Cardiac muscle cell (in vitro differentiated cells and primary cell): ENCODE measurements around the gene MEGF11. TPM values are rescaled to one million over a fixed set of nuclear protein-coding genes. Genes with fewer than 3 reads are reported as not detected.

ENCODE experiments used
- DNase-seq, 2 donors: peaks; one replicate each; pipeline versions ENCODE4 v3.0.0 to v3.0.0-alpha.2; 2010 to 2017; ENCODE audit warnings: low read depth in 1 of 2, low spot score in 1 of 2
- H3K27ac ChIP-seq: fragments of 200-600 bp; sonication (generic); 2 replicates; pipeline ENCODE4 v1.5.1; 2016
- H3K27me3 ChIP-seq: fragments of 200-600 bp; sonication (generic); 2 replicates; pipeline ENCODE4 v1.6.0; 2016; ENCODE audit warnings: control low read depth
- H3K36me3 ChIP-seq: fragments of 200-600 bp; sonication (generic); 2 replicates; pipeline ENCODE4 v1.5.1; 2016; ENCODE audit warnings: control low read depth
- H3K4me1 ChIP-seq: fragments of 200-600 bp; sonication (generic); 2 replicates; pipeline ENCODE4 v1.8.1; 2017; ENCODE audit warnings: low read depth, mild to moderate bottlenecking, mixed run types
- H3K4me3 ChIP-seq: fragments of 200-600 bp; sonication (generic); 2 replicates; pipeline ENCODE4 v1.5.1; 2016; ENCODE audit warnings: mild to moderate bottlenecking
- H3K9me3 ChIP-seq: fragments of 200-600 bp; sonication (generic); 2 replicates; pipeline ENCODE4 v1.5.1; 2017; ENCODE audit warnings: low read depth, mild to moderate bottlenecking, control low read depth
- polyA plus RNA-seq: library from polyadenylated mRNA; unstranded; fragments of >200 nt; fragmentation: Nextera tagmentation; extraction: Ambion mirVana; gene quantifications from 2 replicates; pipeline ENCODE4 v1.2.1, GENCODE V29; 2016
- total RNA-seq: library from RNA; depleted of rRNA; stranded (reverse); fragments of >200 nt; gene quantifications from 2 replicates; pipeline ENCODE4 v1.2.3, GENCODE V29; 2016
- TF ChIP-seq, protein P1 (sequence below): IDR thresholded peaks from 2 replicates; pipeline ENCODE4 v1.5.1; 2012; ENCODE audit warnings: low read depth, mild to moderate bottlenecking, low read length

Gene MEGF11
- total and polyA plus RNA-seq, 2 experiments from 2014 or later, result 0.30 TPM; not detected in 1

DNA sequence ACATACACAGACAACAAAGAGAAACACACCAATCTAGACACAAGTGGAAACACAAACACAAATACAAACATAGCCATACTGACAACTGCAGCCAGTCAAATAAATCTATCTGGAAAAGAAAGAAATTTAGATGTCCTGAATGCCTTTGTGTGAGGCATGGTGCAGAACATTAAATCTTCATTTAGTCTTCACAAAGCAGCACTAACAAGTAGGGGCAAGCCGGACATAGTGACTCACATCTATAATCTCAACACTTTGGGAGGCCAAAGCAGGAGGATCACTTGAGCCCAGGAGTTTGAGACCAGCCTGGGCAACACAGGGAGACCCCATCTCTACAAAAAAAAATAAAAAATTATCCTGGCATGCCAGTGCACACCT lies 11.7 kb downstream of the MEGF11 start:
- H3K27ac ChIP-seq, result no peak overlapping the region
- H3K9me3 ChIP-seq, result no peaks in the 10 kb centered on the region
- TF ChIP-seq, protein P1, sequence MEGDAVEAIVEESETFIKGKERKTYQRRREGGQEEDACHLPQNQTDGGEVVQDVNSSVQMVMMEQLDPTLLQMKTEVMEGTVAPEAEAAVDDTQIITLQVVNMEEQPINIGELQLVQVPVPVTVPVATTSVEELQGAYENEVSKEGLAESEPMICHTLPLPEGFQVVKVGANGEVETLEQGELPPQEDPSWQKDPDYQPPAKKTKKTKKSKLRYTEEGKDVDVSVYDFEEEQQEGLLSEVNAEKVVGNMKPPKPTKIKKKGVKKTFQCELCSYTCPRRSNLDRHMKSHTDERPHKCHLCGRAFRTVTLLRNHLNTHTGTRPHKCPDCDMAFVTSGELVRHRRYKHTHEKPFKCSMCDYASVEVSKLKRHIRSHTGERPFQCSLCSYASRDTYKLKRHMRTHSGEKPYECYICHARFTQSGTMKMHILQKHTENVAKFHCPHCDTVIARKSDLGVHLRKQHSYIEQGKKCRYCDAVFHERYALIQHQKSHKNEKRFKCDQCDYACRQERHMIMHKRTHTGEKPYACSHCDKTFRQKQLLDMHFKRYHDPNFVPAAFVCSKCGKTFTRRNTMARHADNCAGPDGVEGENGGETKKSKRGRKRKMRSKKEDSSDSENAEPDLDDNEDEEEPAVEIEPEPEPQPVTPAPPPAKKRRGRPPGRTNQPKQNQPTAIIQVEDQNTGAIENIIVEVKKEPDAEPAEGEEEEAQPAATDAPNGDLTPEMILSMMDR, result no peak
- no peak overlapping the region for H3K4me3 ChIP-seq
- no peaks in the 10 kb centered on the region for H3K4me1 ChIP-seq
- H3K27me3 ChIP-seq, result peaks cover 4% of the 10 kb centered on the region
- DNase-seq, result no peak
- no peaks in the 10 kb centered on the region for H3K36me3 ChIP-seq

DNA sequence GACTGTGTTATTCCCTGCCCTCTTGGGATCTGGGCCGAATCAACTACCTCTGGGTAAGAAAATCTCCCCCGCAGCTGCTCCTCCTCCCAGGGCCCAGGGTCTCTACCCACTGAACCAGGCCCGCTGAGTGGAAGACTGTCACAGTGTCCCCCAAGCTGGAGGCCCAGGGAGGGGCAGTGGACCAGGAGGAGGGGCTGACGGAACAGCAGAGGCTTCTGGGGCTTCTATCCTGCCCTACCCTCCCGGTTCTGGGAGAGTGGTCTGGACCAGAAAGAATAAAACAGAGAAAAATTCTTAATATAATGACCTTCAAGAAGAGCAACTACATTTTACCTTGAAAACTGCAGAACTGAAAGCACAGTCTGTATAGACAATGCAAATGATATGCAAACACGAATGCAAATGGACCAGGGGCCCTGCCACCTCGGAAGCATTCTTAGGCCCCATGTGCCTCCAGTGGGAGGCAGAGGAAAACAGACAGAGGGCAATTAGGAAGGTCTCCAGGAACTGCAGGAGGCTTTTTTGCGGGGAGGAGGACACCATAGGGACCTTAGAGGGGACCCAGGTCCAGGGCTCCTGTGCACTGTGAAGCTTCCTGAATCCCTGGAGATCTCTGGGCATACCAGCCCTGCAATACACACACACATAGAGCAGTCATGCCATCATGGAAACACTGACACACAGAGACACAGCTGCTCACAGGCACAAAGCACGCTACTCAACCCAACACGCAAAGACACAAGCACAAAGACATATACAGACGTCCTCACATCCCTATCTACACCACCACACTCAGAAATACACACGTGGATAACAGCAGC lies 12.3 kb downstream of the MEGF11 start:
- Histone ChIP-seq H3K4me3 (no peak overlapping the region), H3K36me3 (no peaks in the 10 kb centered on the region), H3K9me3 (no peaks in the 10 kb centered on the region), H3K27me3 (peaks cover 4% of the 10 kb centered on the region), H3K4me1 (no peaks in the 10 kb centered on the region), H3K27ac (no peak overlapping the region)
- DNase-seq, result no peak
- TF ChIP-seq, protein P1, result no peak

DNA sequence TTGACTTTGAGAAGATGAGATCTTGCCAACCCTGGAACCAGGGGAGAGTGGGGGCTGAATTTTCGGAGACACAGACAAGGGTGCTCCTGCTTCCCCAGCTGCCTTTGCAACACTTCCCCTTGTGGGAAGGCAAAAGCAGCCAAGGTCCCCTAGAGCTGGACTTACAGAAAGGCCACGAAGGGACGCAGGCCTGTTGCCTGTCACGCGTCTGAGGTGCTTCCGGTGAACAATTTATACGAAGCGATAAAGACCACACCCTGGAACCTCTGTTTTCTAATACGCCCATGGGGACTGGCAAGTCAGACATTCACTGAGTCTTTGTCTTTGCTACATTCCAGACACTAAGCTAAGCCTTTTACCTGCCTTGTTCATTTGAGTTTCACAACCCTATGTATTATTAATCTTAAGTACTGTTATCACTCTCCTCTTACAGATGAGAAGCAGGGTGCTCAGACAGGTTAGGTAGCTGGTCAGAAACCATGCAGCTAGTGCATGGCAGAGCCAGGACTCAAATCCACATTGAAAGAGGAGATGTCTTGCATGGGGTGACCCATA lies 13.2 kb downstream of the MEGF11 start:
- Histone ChIP-seq H3K4me3 (no peak overlapping the region), H3K9me3 (no peaks in the 10 kb centered on the region), H3K36me3 (no peaks in the 10 kb centered on the region), H3K27me3 (peaks cover 7% of the 10 kb centered on the region), H3K4me1 (no peaks in the 10 kb centered on the region), H3K27ac (no peak overlapping the region)
- no peak for DNase-seq
- TF ChIP-seq, protein P1, result no peak

DNA sequence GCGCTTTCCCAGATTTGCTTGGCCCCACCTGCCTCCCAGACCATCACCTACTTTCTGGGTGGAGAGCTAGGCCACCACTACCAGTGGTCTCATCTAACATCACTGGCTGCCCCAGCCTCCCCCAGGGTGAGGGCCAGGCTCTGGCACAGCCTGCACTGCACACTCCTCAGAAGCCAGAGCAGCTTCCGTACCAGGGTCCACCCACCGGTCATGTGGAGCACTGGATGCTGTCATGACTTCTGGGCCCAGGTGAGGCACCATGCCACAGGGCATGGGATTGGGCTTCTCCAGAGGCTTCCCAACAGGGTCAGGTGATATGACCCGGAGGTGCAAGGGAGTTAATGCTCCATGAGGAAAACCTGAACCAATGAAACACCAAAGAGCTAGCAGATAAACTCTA lies 14.0 kb downstream of the MEGF11 start:
- Histone ChIP-seq H3K9me3 (no peaks in the 10 kb centered on the region), H3K27ac (no peak overlapping the region), H3K4me1 (no peaks in the 10 kb centered on the region), H3K27me3 (peaks cover 4% of the 10 kb centered on the region), H3K36me3 (no peaks in the 10 kb centered on the region), H3K4me3 (no peak overlapping the region)
- DNase-seq, result no peak
- TF ChIP-seq, protein P1, result no peak

DNA sequence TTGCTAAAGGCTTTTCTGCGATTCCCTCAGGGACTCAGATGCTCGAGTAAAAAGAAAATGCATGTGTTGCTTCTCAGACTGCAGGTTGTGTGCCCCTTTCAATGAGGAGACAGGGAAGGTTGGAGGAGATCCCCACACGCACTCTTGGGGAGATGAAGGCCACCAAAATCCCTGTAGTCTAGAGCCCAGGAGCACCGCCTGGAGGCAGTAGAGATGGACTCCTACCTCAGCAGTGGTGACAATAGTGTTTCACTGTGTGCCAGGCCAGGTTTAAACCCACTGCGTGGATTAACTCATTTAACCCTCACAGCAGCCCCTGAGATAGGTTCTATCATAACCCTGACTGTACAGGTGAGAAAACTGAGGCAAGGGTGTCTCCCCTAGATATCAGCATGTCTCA lies 15.2 kb downstream of the MEGF11 start:
- Histone ChIP-seq H3K36me3 (no peaks in the 10 kb centered on the region), H3K9me3 (no peaks in the 10 kb centered on the region), H3K27ac (no peak overlapping the region), H3K4me1 (no peaks in the 10 kb centered on the region), H3K27me3 (peaks cover 3% of the 10 kb centered on the region), H3K4me3 (no peak overlapping the region)
- DNase-seq, result no peak
- TF ChIP-seq, protein P1, result no peak
